ENCODE measurements around the gene ADARB2. TPM values are rescaled to one million over a fixed set of nuclear protein-coding genes. Genes with fewer than 3 reads are reported as not detected.
"Not testable (repeated sequence)": the region's sequence is repeated elsewhere in the genome, so short reads cannot be mapped to it uniquely, and the experiment has no call there.

The ADARB2 gene
- total and polyA plus RNA-seq, 4 donors: 0.22 to 1.3 (median 0.55) TPM

DNA sequence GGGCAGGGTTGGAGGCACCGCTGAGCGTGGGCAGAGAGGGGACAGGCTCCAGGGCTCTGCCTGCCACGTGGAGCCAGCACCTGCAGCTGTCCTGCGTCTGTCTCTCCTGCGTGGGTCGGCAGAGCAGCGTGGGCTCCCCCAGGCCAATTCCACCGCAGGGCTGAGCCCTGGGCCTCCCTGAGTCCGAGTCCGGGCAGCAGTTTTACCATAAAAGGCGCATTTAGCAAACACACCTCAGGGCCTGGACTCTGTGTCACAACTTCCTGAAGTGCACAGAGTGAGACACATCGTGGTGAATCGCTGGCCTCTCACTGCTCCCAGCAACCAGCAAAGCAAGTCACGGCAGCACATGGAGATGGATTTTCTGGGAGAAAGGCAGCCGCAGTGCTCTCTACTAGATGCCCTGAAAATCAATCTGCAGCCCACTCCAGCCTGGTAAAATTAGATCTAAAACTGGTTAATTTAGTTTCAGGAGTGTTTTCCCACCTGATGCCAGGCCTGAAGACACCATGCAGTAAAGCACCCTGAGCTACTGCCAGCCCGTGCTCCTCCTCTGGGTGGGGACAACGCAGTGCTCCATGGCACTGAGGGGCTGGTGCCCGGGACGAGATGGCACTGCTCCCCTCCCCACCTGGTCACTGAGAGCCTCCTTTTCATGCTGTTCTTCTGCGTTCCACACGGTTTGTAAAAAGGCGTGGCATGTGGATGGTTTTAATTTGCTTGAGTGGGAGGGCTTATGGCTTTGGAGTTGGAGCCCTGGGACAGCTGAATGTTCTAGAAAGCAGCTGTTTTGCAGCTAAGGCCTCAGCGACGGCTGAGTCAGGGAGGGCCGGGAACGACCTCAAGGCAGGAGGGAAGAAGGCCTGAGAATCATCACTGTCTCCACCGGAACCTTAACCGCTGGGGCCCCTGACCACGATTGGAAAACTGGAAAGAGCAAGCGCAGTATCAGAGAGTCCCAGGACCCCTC lies 336.9 kb downstream of the ADARB2 start:
- 71 to 82% methylated on average over 30 of the region's 30 CpGs for WGBS, 2 donors
- Histone ChIP-seq H3K4me1 (ENCODE audit: control insufficient read depth in 5 of 5, insufficient read depth in 5 of 5, low read length in 5 of 5) (peaks cover 0 to 5% (median 0%) of the 10 kb centered on the region in 5 donors), H3K36me3 (ENCODE audit: control insufficient read depth in 4 of 4, insufficient read depth in 4 of 4, low read length in 4 of 4) (no peaks in the 10 kb centered on the region), H3K27ac (ENCODE audit: low read depth in 1 of 2, low read length in 1 of 2) (no peak overlapping the region), H3K9me3 (ENCODE audit: control insufficient read depth in 4 of 4, insufficient read depth in 3 of 4, low read length in 3 of 4) (no peaks in the 10 kb centered on the region), H3K27me3 (ENCODE audit: control insufficient read depth in 3 of 3, insufficient read depth in 3 of 3, low read length in 2 of 3) (no peaks in the 10 kb centered on the region), H3K4me3 (no peak overlapping the region), H3K9ac (ENCODE audit: insufficient read depth in 1 of 2, low read length in 2 of 2) (no peak overlapping the region)
- TF ChIP-seq, protein P1, sequence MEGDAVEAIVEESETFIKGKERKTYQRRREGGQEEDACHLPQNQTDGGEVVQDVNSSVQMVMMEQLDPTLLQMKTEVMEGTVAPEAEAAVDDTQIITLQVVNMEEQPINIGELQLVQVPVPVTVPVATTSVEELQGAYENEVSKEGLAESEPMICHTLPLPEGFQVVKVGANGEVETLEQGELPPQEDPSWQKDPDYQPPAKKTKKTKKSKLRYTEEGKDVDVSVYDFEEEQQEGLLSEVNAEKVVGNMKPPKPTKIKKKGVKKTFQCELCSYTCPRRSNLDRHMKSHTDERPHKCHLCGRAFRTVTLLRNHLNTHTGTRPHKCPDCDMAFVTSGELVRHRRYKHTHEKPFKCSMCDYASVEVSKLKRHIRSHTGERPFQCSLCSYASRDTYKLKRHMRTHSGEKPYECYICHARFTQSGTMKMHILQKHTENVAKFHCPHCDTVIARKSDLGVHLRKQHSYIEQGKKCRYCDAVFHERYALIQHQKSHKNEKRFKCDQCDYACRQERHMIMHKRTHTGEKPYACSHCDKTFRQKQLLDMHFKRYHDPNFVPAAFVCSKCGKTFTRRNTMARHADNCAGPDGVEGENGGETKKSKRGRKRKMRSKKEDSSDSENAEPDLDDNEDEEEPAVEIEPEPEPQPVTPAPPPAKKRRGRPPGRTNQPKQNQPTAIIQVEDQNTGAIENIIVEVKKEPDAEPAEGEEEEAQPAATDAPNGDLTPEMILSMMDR (IDR thresholded peaks at IDR 0.05; ENCODE audit: control extremely low read depth, extremely low read depth): no peak
- peak in 1 of 3 donors; percentile 7 for DNase-seq
- no peak for ATAC-seq (ENCODE audit: insufficient read depth, low FRiP score)

DNA sequence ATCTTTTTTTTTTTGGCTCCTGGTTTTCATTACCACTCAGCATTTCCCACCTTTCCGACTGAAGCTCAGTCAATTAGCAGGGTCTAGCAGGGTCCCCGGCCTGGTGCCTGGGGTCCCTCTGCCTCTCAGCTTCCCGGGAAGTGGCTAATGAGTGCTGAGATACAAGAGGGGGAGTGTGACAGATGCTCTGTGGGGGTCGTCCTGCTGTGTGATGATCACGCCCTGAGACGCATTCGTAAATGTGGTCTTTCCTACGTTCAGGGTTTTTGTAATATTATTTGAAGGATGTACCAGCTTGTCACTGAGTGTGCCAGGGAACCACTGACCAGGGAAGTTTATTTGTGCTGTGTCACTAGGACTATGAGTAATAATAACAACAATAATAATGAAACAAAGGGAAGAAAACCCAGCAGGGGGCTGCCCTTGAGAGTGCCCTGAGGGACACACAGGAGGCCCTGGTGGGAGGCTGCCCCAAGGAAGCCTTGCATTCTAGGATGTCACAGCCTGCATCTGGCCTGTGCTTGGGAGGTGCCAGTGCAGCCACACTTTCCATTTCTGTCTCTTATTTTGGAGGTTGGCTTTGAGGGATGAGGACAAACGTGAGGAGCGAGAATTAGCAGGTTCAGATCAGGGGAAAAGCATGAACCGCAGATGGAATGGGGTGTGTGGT lies 337.8 kb downstream of the ADARB2 start:
- Histone ChIP-seq H3K4me1 (ENCODE audit: control insufficient read depth in 5 of 5, insufficient read depth in 5 of 5, low read length in 5 of 5) (peaks cover 0 to 5% (median 0%) of the 10 kb centered on the region in 5 donors), H3K36me3 (ENCODE audit: control insufficient read depth in 4 of 4, insufficient read depth in 4 of 4, low read length in 4 of 4) (no peaks in the 10 kb centered on the region), H3K27ac (ENCODE audit: low read depth in 1 of 2, low read length in 1 of 2) (no peak overlapping the region), H3K4me3 (no peak overlapping the region), H3K9ac (ENCODE audit: insufficient read depth in 1 of 2, low read length in 2 of 2) (no peak overlapping the region), H3K9me3 (ENCODE audit: control insufficient read depth in 4 of 4, insufficient read depth in 3 of 4, low read length in 3 of 4) (no peaks in the 10 kb centered on the region), H3K27me3 (ENCODE audit: control insufficient read depth in 3 of 3, insufficient read depth in 3 of 3, low read length in 2 of 3) (no peaks in the 10 kb centered on the region)
- TF ChIP-seq, protein P1 (IDR thresholded peaks at IDR 0.05; ENCODE audit: control extremely low read depth, extremely low read depth): no peak
- ATAC-seq (ENCODE audit: insufficient read depth, low FRiP score): no peak
- peak in 1 of 3 donors; percentile 6 for DNase-seq
- WGBS, 2 donors: 77% methylated on average over 11 of the region's 11 CpGs

DNA sequence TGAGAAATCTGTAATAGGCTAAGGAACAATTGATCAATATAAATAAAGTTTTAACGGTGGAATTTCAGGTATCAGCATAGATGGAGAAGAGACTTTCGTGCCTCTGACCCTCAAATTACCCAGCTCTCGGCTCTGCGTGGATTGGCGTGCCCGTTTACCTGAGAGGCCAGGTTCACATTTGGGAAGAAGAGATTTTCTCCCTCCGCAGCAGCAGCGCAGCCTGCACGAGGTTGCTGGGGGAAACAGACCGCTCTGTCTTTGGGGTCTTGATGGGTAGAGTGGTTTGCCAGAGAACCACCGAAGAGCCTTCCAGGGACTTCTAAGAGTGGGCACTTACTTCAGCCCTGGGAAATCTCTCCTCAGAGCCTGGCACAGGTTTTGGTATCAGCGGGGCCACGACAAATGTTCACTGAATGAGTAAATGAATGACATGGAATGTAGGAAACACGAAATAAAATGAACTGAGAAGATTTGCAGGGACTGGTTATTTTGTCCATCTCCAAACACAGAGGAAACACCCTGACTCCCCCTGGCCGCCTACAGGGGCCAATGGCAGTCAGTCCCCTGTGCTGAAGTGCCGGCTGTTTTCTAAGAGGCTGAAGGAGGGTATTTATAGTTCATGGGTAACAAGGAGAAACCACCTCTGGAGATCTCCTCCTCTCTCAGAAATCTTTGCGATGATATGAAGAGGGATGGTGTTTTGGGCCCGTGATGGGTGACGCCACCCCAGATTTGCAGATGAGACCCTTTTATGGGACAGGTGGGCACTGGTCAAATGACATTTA lies 338.5 kb downstream of the ADARB2 start:
- H3K4me1 ChIP-seq (ENCODE audit: control insufficient read depth in 5 of 5, insufficient read depth in 5 of 5, low read length in 5 of 5): peaks cover 0 to 5% (median 0%) of the 10 kb centered on the region in 5 donors
- no peak overlapping the region for H3K27ac ChIP-seq (ENCODE audit: low read depth in 1 of 2, low read length in 1 of 2)
- no peak for ATAC-seq (ENCODE audit: insufficient read depth, low FRiP score)
- peak in 1 of 3 donors; percentile 6 for DNase-seq
- WGBS, 2 donors: 84 to 90% methylated on average over 19 of the region's 19 CpGs
- TF ChIP-seq, protein P1 (IDR thresholded peaks at IDR 0.05; ENCODE audit: control extremely low read depth, extremely low read depth): no peak
- H3K36me3 ChIP-seq (ENCODE audit: control insufficient read depth in 4 of 4, insufficient read depth in 4 of 4, low read length in 4 of 4): no peaks in the 10 kb centered on the region
- no peaks in the 10 kb centered on the region for H3K9me3 ChIP-seq (ENCODE audit: control insufficient read depth in 4 of 4, insufficient read depth in 3 of 4, low read length in 3 of 4)
- no peaks in the 10 kb centered on the region for H3K27me3 ChIP-seq (ENCODE audit: control insufficient read depth in 3 of 3, insufficient read depth in 3 of 3, low read length in 2 of 3)
- H3K9ac ChIP-seq (ENCODE audit: insufficient read depth in 1 of 2, low read length in 2 of 2): no peak overlapping the region
- H3K4me3 ChIP-seq: no peak overlapping the region

DNA sequence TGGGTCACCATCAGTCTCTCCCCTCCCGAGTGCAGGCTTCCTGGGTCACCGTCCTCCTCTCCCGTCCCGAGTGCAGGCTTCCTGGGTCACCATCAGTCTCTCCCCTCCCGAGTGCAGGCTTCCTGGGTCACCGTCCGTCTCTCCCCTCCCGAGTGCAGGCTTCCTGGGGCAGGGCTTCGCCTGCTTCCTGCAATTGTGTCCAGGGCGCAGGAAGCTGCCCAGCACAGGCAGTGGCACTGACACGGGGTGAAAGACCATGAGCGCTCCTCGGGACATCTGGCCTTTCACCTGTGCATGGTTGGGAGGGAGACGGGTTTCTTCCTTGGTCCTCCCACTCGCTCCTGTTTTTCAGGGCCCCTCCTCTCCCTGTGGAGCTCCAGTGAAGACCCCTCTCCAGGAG lies 339.2 kb downstream of the ADARB2 start:
- peak in 1 of 3 donors; percentile 5 for DNase-seq
- 42 to 54% methylated on average over 15 of the region's 15 CpGs for WGBS, 2 donors
- H3K9me3 ChIP-seq (ENCODE audit: control insufficient read depth in 4 of 4, insufficient read depth in 3 of 4, low read length in 3 of 4); H3K36me3 ChIP-seq (ENCODE audit: control insufficient read depth in 4 of 4, insufficient read depth in 4 of 4, low read length in 4 of 4); H3K27me3 ChIP-seq (ENCODE audit: control insufficient read depth in 3 of 3, insufficient read depth in 3 of 3, low read length in 2 of 3); ATAC-seq (ENCODE audit: insufficient read depth, low FRiP score); H3K4me3 ChIP-seq; H3K27ac ChIP-seq (ENCODE audit: low read depth in 1 of 2, low read length in 1 of 2); H3K4me1 ChIP-seq (ENCODE audit: control insufficient read depth in 5 of 5, insufficient read depth in 5 of 5, low read length in 5 of 5); H3K9ac ChIP-seq (ENCODE audit: insufficient read depth in 1 of 2, low read length in 2 of 2): not testable (repeated sequence)
